H1 (cell line): ENCODE results near the gene CERS5. TPM values are rescaled to one million over a fixed set of nuclear protein-coding genes. Genes with fewer than 3 reads are reported as not detected.

Experiments
- CTCF ChIA-PET: fragments of 300-600 bp; sonication (Branson Sonifier 250); formaldehyde crosslinking; loops from one replicate; lab custom pipeline; 2021; ENCODE audit not compliant: partially characterized antibody; lab: Charles Lee
- POLR2A ChIA-PET: fragments of 300-600 bp; sonication (Branson Sonifier 250); formaldehyde crosslinking; loops from one replicate; lab custom pipeline; 2021; ENCODE audit warnings: inconsistent platforms; ENCODE audit not compliant: partially characterized antibody; lab: Charles Lee
- DNase-seq, 2 experiments: peaks; one replicate each; pipeline versions ENCODE4 v3.0.0 to v3.0.0-alpha.2; 2010 to 2022; ENCODE audit warnings: low spot score in 2 of 2, low read depth in 1 of 2, mixed read lengths in 1 of 2
- FAIRE-seq: peaks from 2 replicates; lab custom pipeline; 2011; peaks lifted over from hg19 to GRCh38; lab: Jason Lieb, UNC
- H2AFZ ChIP-seq: 2 replicates; pipeline ENCODE4 v1.8.1; 2012; ENCODE audit warnings: low read length, inconsistent platforms
- H2AK5ac ChIP-seq: 2 replicates; pipeline ENCODE4 v1.6.1; 2013; ENCODE audit warnings: low read depth, low read length
- H2BK120ac ChIP-seq: replicated peaks from 2 replicates; pipeline ENCODE3; 2013; ENCODE audit warnings: low read depth, low read length, inconsistent platforms
- H2BK12ac ChIP-seq: 2 replicates; pipeline ENCODE4 v1.6.1; 2013; ENCODE audit warnings: low read depth, low read length
- H2BK15ac ChIP-seq: 2 replicates; pipeline ENCODE4 v1.6.1; 2013; ENCODE audit warnings: low read length
- H2BK20ac ChIP-seq: 2 replicates; pipeline ENCODE4 v1.6.1; 2013; ENCODE audit warnings: low read length
- H2BK5ac ChIP-seq: 2 replicates; pipeline ENCODE4 v1.6.1; 2013; ENCODE audit warnings: low read depth, low read length
- H3K14ac ChIP-seq: 2 replicates; pipeline ENCODE4 v1.6.1; 2013; ENCODE audit warnings: inconsistent platforms; ENCODE audit not compliant: insufficient read length
- H3K18ac ChIP-seq: 2 replicates; pipeline ENCODE4 v1.6.1; 2013; ENCODE audit warnings: low read length; ENCODE audit errors: extremely low read depth
- H3K23ac ChIP-seq: 2 replicates; pipeline ENCODE4 v1.6.1; 2013; ENCODE audit warnings: inconsistent platforms; ENCODE audit not compliant: insufficient read length
- H3K23me2 ChIP-seq: 2 replicates; pipeline ENCODE4 v1.6.1; 2013; ENCODE audit warnings: low read depth, low read length
- H3K27ac ChIP-seq: 2 replicates; pipeline ENCODE4 v1.6.1; 2011; ENCODE audit warnings: low read depth, low read length, inconsistent platforms
- H3K27me3 ChIP-seq, 4 experiments: replicated peaks in 1 of 4; 1 replicate in 1 of 4; 2 replicates in 3 of 4; pipeline versions ENCODE4 v1.6.1 to v1.8.1; 2011 to 2013; ENCODE audit warnings: low read length in 3 of 4, mild to moderate bottlenecking in 3 of 4, inconsistent platforms in 2 of 4, mixed read lengths in 2 of 4, moderate library complexity in 1 of 4; ENCODE audit not compliant: control insufficient read depth in 3 of 4, insufficient read depth in 3 of 4; ENCODE audit errors: extremely low read depth in 1 of 4
- H3K36me3 ChIP-seq, 4 experiments: 2 replicates each; pipeline versions ENCODE4 v1.6.1 to v1.8.1; 2011 to 2013; ENCODE audit warnings: mild to moderate bottlenecking in 4 of 4, low read length in 3 of 4, moderate library complexity in 2 of 4, control low read depth in 1 of 4, inconsistent platforms in 1 of 4; ENCODE audit not compliant: insufficient read depth in 4 of 4, control insufficient read depth in 2 of 4
- H3K4ac ChIP-seq: replicated peaks from 2 replicates; pipeline ENCODE3; 2013; ENCODE audit warnings: low read length, low read depth, mixed read lengths, inconsistent platforms; ENCODE audit not compliant: insufficient read length
- H3K4me1 ChIP-seq, 4 experiments: replicated peaks in 1 of 4; 1 replicate in 1 of 4; 2 replicates in 3 of 4; pipeline versions ENCODE4 v1.6.1 to v1.8.1; 2011 to 2013; ENCODE audit warnings: low read length in 3 of 4, inconsistent platforms in 2 of 4, mixed read lengths in 1 of 4; ENCODE audit not compliant: insufficient read depth in 4 of 4, control insufficient read depth in 3 of 4
- H3K4me2 ChIP-seq, 2 experiments: 2 replicates each; pipeline versions ENCODE4 v1.6.1 to v1.8.1; 2011 to 2013; ENCODE audit warnings: low read depth in 2 of 2, low read length in 2 of 2, control low read depth in 1 of 2, inconsistent platforms in 1 of 2, mild to moderate bottlenecking in 1 of 2; ENCODE audit not compliant: insufficient read depth in 1 of 2
- H3K4me3 ChIP-seq, 4 experiments: fragments of 200-600, 300-600 bp in 1 of 4; sonication (generic), shearing (Covaris generic), sonication (Bioruptor Twin) in 1 of 4; 2 replicates each; pipeline versions ENCODE4 v1.5.1 to v1.8.1; 2011 to 2016; ENCODE audit warnings: low read length in 4 of 4, low read depth in 3 of 4, control low read depth in 2 of 4, inconsistent platforms in 2 of 4, mild to moderate bottlenecking in 2 of 4, mixed read lengths in 1 of 4, moderate library complexity in 1 of 4; ENCODE audit not compliant: insufficient read depth in 2 of 4; ENCODE audit errors: extremely low read depth in 1 of 4
- H3K56ac ChIP-seq: replicated peaks from 2 replicates; pipeline ENCODE3; 2013; ENCODE audit warnings: low read depth, mild to moderate bottlenecking, mixed read lengths, low read length, inconsistent platforms; ENCODE audit not compliant: insufficient read length
- H3K79me1 ChIP-seq: 2 replicates; pipeline ENCODE4 v1.6.1; 2013; ENCODE audit warnings: low read depth, low read length, control low read depth
- H3K79me2 ChIP-seq, 2 experiments: 2 replicates each; pipeline versions ENCODE4 v1.6.1 to v1.8.1; 2012 to 2013; ENCODE audit warnings: low read length in 2 of 2, mild to moderate bottlenecking in 2 of 2, inconsistent platforms in 1 of 2; ENCODE audit not compliant: insufficient read depth in 2 of 2, control insufficient read depth in 1 of 2
- H3K9ac ChIP-seq, 4 experiments: replicated peaks in 1 of 4; 1 replicate in 1 of 4; 2 replicates in 3 of 4; pipeline versions ENCODE4 v1.6.1 to v1.8.1; 2011 to 2013; ENCODE audit warnings: low read depth in 3 of 4, low read length in 3 of 4, control low read depth in 2 of 4, mild to moderate bottlenecking in 2 of 4, moderate library complexity in 2 of 4, inconsistent platforms in 1 of 4; ENCODE audit errors: extremely low read depth in 1 of 4
- H3K9me3 ChIP-seq, 2 experiments: 2 replicates each; pipeline versions ENCODE4 v1.6.1 to v1.8.1; 2012 to 2013; ENCODE audit warnings: mild to moderate bottlenecking in 2 of 2, moderate library complexity in 2 of 2, control low read depth in 1 of 2, inconsistent platforms in 1 of 2, low read depth in 1 of 2, low read length in 1 of 2, mixed read lengths in 1 of 2; ENCODE audit not compliant: insufficient read depth in 2 of 2
- H4K20me1 ChIP-seq, 2 experiments: replicated peaks in 1 of 2; 2 replicates each; pipeline versions ENCODE3 to v1.8.1; 2011 to 2013; ENCODE audit warnings: inconsistent platforms in 2 of 2, low read length in 2 of 2, mild to moderate bottlenecking in 1 of 2; ENCODE audit not compliant: insufficient read depth in 2 of 2, control insufficient read depth in 1 of 2
- H4K5ac ChIP-seq: 2 replicates; pipeline ENCODE4 v1.6.1; 2013; ENCODE audit warnings: low read length, low read depth, mixed read lengths, inconsistent platforms; ENCODE audit not compliant: insufficient read length
- H4K8ac ChIP-seq: 2 replicates; pipeline ENCODE4 v1.8.0; 2013; ENCODE audit warnings: mild to moderate bottlenecking, moderate library complexity, low read length, inconsistent platforms; ENCODE audit not compliant: insufficient read depth; ENCODE audit errors: extremely low read depth
- H4K91ac ChIP-seq: replicated peaks from 2 replicates; pipeline ENCODE3; 2013; ENCODE audit warnings: low read length, mixed read lengths, inconsistent platforms; ENCODE audit not compliant: insufficient read length
- CEBPB ChIP-seq: IDR thresholded peaks from 2 replicates; pipeline ENCODE4 v1.6.1; 2012; ENCODE audit warnings: low read depth, low read length
- CHD1 ChIP-seq: IDR thresholded peaks from 2 replicates; pipeline ENCODE4 v1.6.1; 2012; ENCODE audit warnings: low read depth, low read length, improper control_type of control experiment
- CHD2 ChIP-seq: IDR thresholded peaks from 2 replicates; pipeline ENCODE4 v1.6.1; 2012; ENCODE audit warnings: low read length, improper control_type of control experiment
- CREB1 ChIP-seq: IDR thresholded peaks from 2 replicates; pipeline ENCODE4 v1.6.1; 2012; ENCODE audit warnings: inconsistent platforms
- EZH2 ChIP-seq: fragments of 200-600 bp; sonication (generic); IDR thresholded peaks from 2 replicates; pipeline ENCODE4 v1.7.1; 2012; ENCODE audit warnings: low read depth, mild to moderate bottlenecking, moderate library complexity, low read length, inconsistent platforms; ENCODE audit not compliant: severe bottlenecking
- GABPA ChIP-seq: IDR thresholded peaks from 2 replicates; pipeline ENCODE4 v1.6.1; 2011; ENCODE audit warnings: mild to moderate bottlenecking, low read length, moderate library complexity, borderline replicate concordance; ENCODE audit not compliant: insufficient read depth
- KDM1A ChIP-seq: fragments of 200-600, 300-600 bp; sonication (generic); IDR thresholded peaks from 2 replicates; pipeline ENCODE4 v1.7.1; 2016; ENCODE audit warnings: mild to moderate bottlenecking, low read length, borderline replicate concordance
- PHF8 ChIP-seq: fragments of 200-600 bp; sonication (generic); conservative IDR thresholded peaks from 2 replicates; pipeline ENCODE4 v1.7.1; 2012; ENCODE audit warnings: low read depth, mild to moderate bottlenecking, inconsistent platforms, low read length, moderate library complexity
- RAD21 ChIP-seq, 2 experiments: IDR thresholded peaks in 1 of 2; conservative IDR thresholded peaks in 1 of 2; 2 replicates each; pipeline ENCODE4 v1.6.1; 2011; ENCODE audit warnings: low read depth in 2 of 2, low read length in 2 of 2, improper control_type of control experiment in 1 of 2, inconsistent platforms in 1 of 2, mild to moderate bottlenecking in 1 of 2, moderate library complexity in 1 of 2
- RFX5 ChIP-seq: IDR thresholded peaks from 2 replicates; pipeline ENCODE4 v1.6.1; 2011; ENCODE audit warnings: low read depth, low read length, improper control_type of control experiment, borderline replicate concordance
- RXRA ChIP-seq: IDR thresholded peaks from 2 replicates; pipeline ENCODE4 v1.6.1; 2011; ENCODE audit warnings: low read depth, mild to moderate bottlenecking, low read length, moderate library complexity; ENCODE audit not compliant: insufficient read depth
- SAP30 ChIP-seq: fragments of 300-600 bp; sonication (generic); IDR thresholded peaks from 2 replicates; pipeline ENCODE4 v1.7.1; 2012; ENCODE audit warnings: low read length, moderate library complexity, mild to moderate bottlenecking, inconsistent platforms; ENCODE audit not compliant: insufficient read depth, insufficient replicate concordance
- WGBS, 2 experiments: shearing (Covaris generic) in 1 of 2; methylation state at CpG; one replicate each; pipeline versions ENCODE4 v1.1.6 to v1.1.7; 2013 to 2015; ENCODE audit warnings: low lambda C conversion rate in 2 of 2, mixed read lengths in 2 of 2, inconsistent platforms in 1 of 2, low coverage in 1 of 2, missing lambda C conversion rate in 1 of 2; ENCODE audit not compliant: insufficient replicate concordance in 2 of 2, insufficient coverage in 1 of 2, insufficient read length in 1 of 2; ENCODE audit errors: extremely low coverage in 1 of 2, missing lambda C conversion rate in 1 of 2; 5-methylcytosine and 5-hydroxymethylcytosine counted together
- polyA plus RNA-seq, 7 experiments: library from polyadenylated mRNA; depleted of rRNA in 3 of 7; stranded (reverse) in 5 of 7; unstranded in 2 of 7; fragments of >200 nt in 5 of 7; fragments of 200-250 nt in 2 of 7; gene quantifications; 1 replicate in 5 of 7; 2 replicates in 1 of 7; 4 replicates in 1 of 7; pipeline versions ENCODE4 v1.2.1 to v1.2.3, GENCODE V29; 2011 to 2013; ENCODE audit warnings: missing spikeins in 2 of 7, mixed read lengths in 2 of 7
- total RNA-seq: library from RNA; stranded (reverse); fragmentation: NEBNext Ultra II Directional; extraction: Animal tissue kit (Norgen Biotek cat#: 25700); gene quantifications from 2 replicates; pipeline ENCODE4 v1.2.1, GENCODE V29; 2021
- TF ChIP-seq, protein P1 (sequence below): IDR thresholded peaks from 2 replicates; pipeline ENCODE4 v1.6.1; 2012; ENCODE audit warnings: inconsistent platforms

Gene CERS5
- total and polyA plus RNA-seq, 2 of the 8 experiments (the other 6 are each of a cell fraction or from before 2014, with no cell fraction given): 69.2 to 119 TPM

DNA sequence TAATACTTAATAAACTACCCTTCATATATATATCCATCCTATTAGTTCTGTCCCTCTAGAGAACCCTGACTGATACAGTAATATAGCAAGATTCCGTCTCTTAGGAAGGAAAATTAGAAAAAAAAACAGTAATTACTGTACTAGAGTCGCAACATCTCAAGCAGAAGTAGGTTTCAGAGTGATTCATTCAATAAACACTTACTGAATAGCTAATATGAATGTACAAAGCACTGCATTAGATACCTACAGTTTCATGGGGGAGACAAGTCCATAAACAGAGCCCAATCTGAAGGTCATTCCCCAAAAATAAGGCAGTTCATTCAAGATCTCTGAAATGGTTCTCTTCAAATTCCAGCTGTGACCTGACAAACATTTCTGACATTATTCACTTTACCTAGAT, 9.9 kb downstream of the CERS5 start:
- H3K36me3 ChIP-seq: peaks cover 0 to 4% (median 0%) of the 10 kb centered on the region in 4 experiments; a peak in 1 of 8 replicates
- H3K23ac ChIP-seq: no peak overlapping the region
- WGBS, 2 experiments: 100% methylated on average over 2 of the region's 2 CpGs; no CpG with 5 or more reads in 1 of the 2 experiments
- H3K4ac ChIP-seq: no peak overlapping the region
- no peak overlapping the region for H4K91ac ChIP-seq
- H3K9me3 ChIP-seq: no peaks in the 10 kb centered on the region
- H3K79me1 ChIP-seq: peaks cover 2% of the 10 kb centered on the region; the same call in 1 of the 2 replicates
- H3K56ac ChIP-seq: no peak overlapping the region
- no peak overlapping the region for H3K27ac ChIP-seq
- no peak overlapping the region for H3K4me2 ChIP-seq
- H4K20me1 ChIP-seq: peaks cover 0 to 2% of the 10 kb centered on the region in 2 experiments
- no peak overlapping the region for H2BK12ac ChIP-seq
- no peak overlapping the region for H2BK20ac ChIP-seq
- no peaks in the 10 kb centered on the region for H3K27me3 ChIP-seq
- H3K4me3 ChIP-seq: no peak overlapping the region
- no peak overlapping the region for H3K9ac ChIP-seq
- POLR2A ChIA-PET: interaction anchor here (0.5 to 2.1 kb wide), 6 partner anchors 10 to 318 kb away, joined by 3 to 11 read pairs (median 3); partner anchors contain the start of genes CERS5 and SMARCD1
- no peak overlapping the region for H3K18ac ChIP-seq
- CTCF ChIA-PET: interaction anchor here (0.7 to 1.5 kb wide), 7 partner anchors 9 to 83 kb away, joined by 3 to 6 read pairs (median 4); partner anchors contain the start of gene CERS5
- no peak overlapping the region for H4K8ac ChIP-seq
- no peak overlapping the region for H2BK120ac ChIP-seq
- FAIRE-seq (no peak), DNase-seq (no peak)
- no peak overlapping the region for H2AFZ ChIP-seq
- no peaks in the 10 kb centered on the region for H3K23me2 ChIP-seq
- no peak overlapping the region for H4K5ac ChIP-seq
- H3K14ac ChIP-seq: no peak overlapping the region
- H2BK5ac ChIP-seq: no peak overlapping the region
- H3K4me1 ChIP-seq: no peaks in the 10 kb centered on the region
- peaks cover 0 to 70% of the 10 kb centered on the region in 2 experiments; a peak in 3 of 4 replicates for H3K79me2 ChIP-seq
- no peak overlapping the region for H2BK15ac ChIP-seq
- no peak overlapping the region for H2AK5ac ChIP-seq
- TF ChIP-seq KDM1A (no peak), CHD2 (no peak), GABPA (no peak), CHD1 (no peak), PHF8 (no peak), RFX5 (no peak), RAD21 (IDR thresholded peaks at IDR 0.05 in 1 of 2, conservative IDR thresholded peaks at IDR 0.05 in 1 of 2; ENCODE audit: low read depth in 2 of 2, low read length in 2 of 2) (no peak), RXRA (no peak), CEBPB (no peak), EZH2 (no peak), CREB1 (no peak), SAP30 (no peak)
- TF ChIP-seq, protein P1, sequence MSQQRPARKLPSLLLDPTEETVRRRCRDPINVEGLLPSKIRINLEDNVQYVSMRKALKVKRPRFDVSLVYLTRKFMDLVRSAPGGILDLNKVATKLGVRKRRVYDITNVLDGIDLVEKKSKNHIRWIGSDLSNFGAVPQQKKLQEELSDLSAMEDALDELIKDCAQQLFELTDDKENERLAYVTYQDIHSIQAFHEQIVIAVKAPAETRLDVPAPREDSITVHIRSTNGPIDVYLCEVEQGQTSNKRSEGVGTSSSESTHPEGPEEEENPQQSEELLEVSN: no peak
